Thyroid gland (tissue), 4 donors: ENCODE data around the gene NGRN.

ENCODE experiments used
- CTCF ChIP-seq, 6 experiments: fragments of 200-600 bp in 3 of 6; fragments of 450-650 bp in 3 of 6; sonication (generic) in 3 of 6; IDR thresholded peaks; one replicate each; pipeline ENCODE4 v1.5.1; 2016 to 2019; ENCODE audit warnings: antibody characterized with exemption in 6 of 6, mild to moderate bottlenecking in 2 of 6, inconsistent platforms in 1 of 6, moderate library complexity in 1 of 6
- POLR2A ChIP-seq, 2 donors: fragments of 450-650 bp; IDR thresholded peaks; one replicate each; pipeline ENCODE4 v1.6.1; 2017; ENCODE audit warnings: antibody characterized with exemption in 2 of 2, mild to moderate bottlenecking in 2 of 2, moderate library complexity in 1 of 2

GRCh38 chr15:90225047-90225446 is 40.4 kb upstream of the NGRN start:
- TF ChIP-seq CTCF (IDR thresholded peaks at IDR 0.05) (no peak), POLR2A (IDR thresholded peaks at IDR 0.05) (no peak)
